Tibial nerve (tissue), 4 donors: ENCODE data around the gene CFAP20DC.

Experiments used
- EP300 ChIP-seq, 2 donors: sonication (generic); formaldehyde crosslinking; IDR thresholded peaks; one replicate each; pipeline ENCODE4 v1.6.1; 2017; ENCODE audit warnings: antibody characterized with exemption in 2 of 2, mild to moderate bottlenecking in 1 of 2
- POLR2A ChIP-seq, 2 donors: fragments of 450-650 bp; IDR thresholded peaks; one replicate each; pipeline ENCODE4 v1.6.1; 2017; ENCODE audit warnings: antibody characterized with exemption in 2 of 2, mild to moderate bottlenecking in 2 of 2, moderate library complexity in 2 of 2
- TF ChIP-seq, protein P1 (sequence below), 5 experiments: fragments of 200-600 bp in 3 of 5; fragments of 450-650 bp in 2 of 5; sonication (generic) in 3 of 5; IDR thresholded peaks; one replicate each; pipeline ENCODE4 v1.5.1; 2016 to 2019; ENCODE audit warnings: antibody characterized with exemption in 5 of 5, mild to moderate bottlenecking in 3 of 5, moderate library complexity in 2 of 5

DNA sequence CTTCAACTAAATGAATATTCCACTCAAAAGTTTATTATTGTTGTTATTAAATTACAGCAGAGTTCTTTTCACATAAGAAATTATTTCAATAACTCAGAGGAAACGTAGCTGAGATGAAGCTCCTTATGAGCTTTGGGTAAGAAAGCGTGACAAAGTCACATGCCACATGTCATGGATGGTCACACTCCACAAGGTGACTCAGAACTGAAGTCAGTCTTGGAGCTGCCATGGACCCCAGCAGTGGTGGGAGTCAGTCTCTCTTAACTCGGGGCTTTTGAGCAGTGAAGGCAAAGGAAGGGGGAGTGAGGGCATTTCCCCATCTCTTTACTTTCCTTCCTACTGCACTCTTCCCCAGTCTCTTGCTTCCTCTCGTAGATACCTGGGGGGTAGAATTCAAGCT lies 295.8 kb downstream of the CFAP20DC start:
- TF ChIP-seq, protein P1, sequence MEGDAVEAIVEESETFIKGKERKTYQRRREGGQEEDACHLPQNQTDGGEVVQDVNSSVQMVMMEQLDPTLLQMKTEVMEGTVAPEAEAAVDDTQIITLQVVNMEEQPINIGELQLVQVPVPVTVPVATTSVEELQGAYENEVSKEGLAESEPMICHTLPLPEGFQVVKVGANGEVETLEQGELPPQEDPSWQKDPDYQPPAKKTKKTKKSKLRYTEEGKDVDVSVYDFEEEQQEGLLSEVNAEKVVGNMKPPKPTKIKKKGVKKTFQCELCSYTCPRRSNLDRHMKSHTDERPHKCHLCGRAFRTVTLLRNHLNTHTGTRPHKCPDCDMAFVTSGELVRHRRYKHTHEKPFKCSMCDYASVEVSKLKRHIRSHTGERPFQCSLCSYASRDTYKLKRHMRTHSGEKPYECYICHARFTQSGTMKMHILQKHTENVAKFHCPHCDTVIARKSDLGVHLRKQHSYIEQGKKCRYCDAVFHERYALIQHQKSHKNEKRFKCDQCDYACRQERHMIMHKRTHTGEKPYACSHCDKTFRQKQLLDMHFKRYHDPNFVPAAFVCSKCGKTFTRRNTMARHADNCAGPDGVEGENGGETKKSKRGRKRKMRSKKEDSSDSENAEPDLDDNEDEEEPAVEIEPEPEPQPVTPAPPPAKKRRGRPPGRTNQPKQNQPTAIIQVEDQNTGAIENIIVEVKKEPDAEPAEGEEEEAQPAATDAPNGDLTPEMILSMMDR (IDR thresholded peaks at IDR 0.05), result no peak
- no peak for TF ChIP-seq POLR2A (IDR thresholded peaks at IDR 0.05)
- no peak for TF ChIP-seq EP300 (IDR thresholded peaks at IDR 0.05)
